MCF 10A (cell line): ENCODE data around the gene RFK. TPM values are rescaled to one million over a fixed set of nuclear protein-coding genes. Genes with fewer than 3 reads are reported as not detected.

Experiments
- BruUV-seq: library from RNA; stranded (reverse); fragments of 400-500 nt; replicated peaks from 2 replicates; lab custom pipeline; 2021; lab: Mats Ljungman, UMichigan
- CTCF ChIA-PET: fragments of 300-600 bp; sonication (Branson Sonifier 250); formaldehyde crosslinking; extraction: SDS; loops from one replicate; lab custom pipeline; 2021; ENCODE audit warnings: antibody characterized with exemption, inconsistent platforms; lab: Yijun Ruan, JAX
- POLR2A ChIA-PET: fragments of 300-600, 350-650 bp; sonication (Branson Sonifier 250); formaldehyde crosslinking; extraction: SDS; loops from one replicate; lab custom pipeline; 2020; ENCODE audit warnings: antibody characterized with exemption, inconsistent platforms; lab: Yijun Ruan, JAX
- DNase-seq: peaks from one replicate; pipeline ENCODE4 v3.0.0-alpha.2; 2018; ENCODE audit not compliant: unreplicated experiment
- H3K27ac Mint-ChIP-seq: one replicate; pipeline ENCODE4 v1.8.0; 2022; ENCODE audit warnings: mild to moderate bottlenecking, low read depth, mixed read lengths; ENCODE audit not compliant: unreplicated experiment
- H3K27me3 Mint-ChIP-seq: one replicate; pipeline ENCODE4 v1.8.0; 2022; ENCODE audit warnings: mixed read lengths; ENCODE audit not compliant: insufficient read depth, unreplicated experiment
- H3K36me3 Mint-ChIP-seq: one replicate; pipeline ENCODE4 v1.8.0; 2022; ENCODE audit warnings: mild to moderate bottlenecking, moderate library complexity, mixed read lengths; ENCODE audit not compliant: insufficient read depth, unreplicated experiment
- H3K4me1 Mint-ChIP-seq: one replicate; pipeline ENCODE4 v1.8.0; 2022; ENCODE audit warnings: mixed read lengths; ENCODE audit not compliant: insufficient read depth, unreplicated experiment
- H3K4me3 Mint-ChIP-seq: one replicate; pipeline ENCODE4 v1.8.0; 2022; ENCODE audit warnings: mild to moderate bottlenecking, moderate library complexity, mixed read lengths; ENCODE audit not compliant: unreplicated experiment
- H3K9me3 Mint-ChIP-seq: one replicate; pipeline ENCODE4 v1.8.0; 2022; ENCODE audit warnings: mixed read lengths; ENCODE audit not compliant: unreplicated experiment
- intact Hi-C: fragments of 100-400 bp; cut with micrococcal nuclease; formaldehyde crosslinking; loops from 2 replicates; pipeline ENCODE4 v1.14.1; 2022
- total RNA-seq: library from RNA; stranded (reverse); gene quantifications from 2 replicates; pipeline ENCODE4 v1.2.3, GENCODE V29; 2022
- TF ChIP-seq, protein P1 (sequence below): fragments of 200-600 bp; IDR thresholded peaks from one replicate; pipeline ENCODE4 v1.8.0; 2022; ENCODE audit warnings: antibody characterized with exemption, mild to moderate bottlenecking; ENCODE audit not compliant: unreplicated experiment

The RFK gene
- total RNA-seq, 1 experiment from 2014 or later = 22.6 TPM

GRCh38 chr9:76373173-76373783 lies 20.9 kb downstream of the RFK start:
- Mint-ChIP-seq H3K36me3 (no peaks in the 10 kb centered on the region), H3K4me3 (no peak overlapping the region), H3K9me3 (no peaks in the 10 kb centered on the region), H3K27me3 (no peaks in the 10 kb centered on the region), H3K27ac (no peak overlapping the region), H3K4me1 (peaks cover 30% of the 10 kb centered on the region)
- peak; percentile 68 for DNase-seq
- ChIA-PET CTCF (interaction anchor here (1.3 to 1.4 kb wide), 2 partner anchors 20 to 24 kb away, joined by 3 read pairs; no protein-coding TSS in a partner anchor), POLR2A (interaction anchor here (2.8 kb wide), 1 partner anchor 20 kb away, joined by 24 read pairs; the partner anchor contains the start of gene RFK)
- TF ChIP-seq, protein P1, sequence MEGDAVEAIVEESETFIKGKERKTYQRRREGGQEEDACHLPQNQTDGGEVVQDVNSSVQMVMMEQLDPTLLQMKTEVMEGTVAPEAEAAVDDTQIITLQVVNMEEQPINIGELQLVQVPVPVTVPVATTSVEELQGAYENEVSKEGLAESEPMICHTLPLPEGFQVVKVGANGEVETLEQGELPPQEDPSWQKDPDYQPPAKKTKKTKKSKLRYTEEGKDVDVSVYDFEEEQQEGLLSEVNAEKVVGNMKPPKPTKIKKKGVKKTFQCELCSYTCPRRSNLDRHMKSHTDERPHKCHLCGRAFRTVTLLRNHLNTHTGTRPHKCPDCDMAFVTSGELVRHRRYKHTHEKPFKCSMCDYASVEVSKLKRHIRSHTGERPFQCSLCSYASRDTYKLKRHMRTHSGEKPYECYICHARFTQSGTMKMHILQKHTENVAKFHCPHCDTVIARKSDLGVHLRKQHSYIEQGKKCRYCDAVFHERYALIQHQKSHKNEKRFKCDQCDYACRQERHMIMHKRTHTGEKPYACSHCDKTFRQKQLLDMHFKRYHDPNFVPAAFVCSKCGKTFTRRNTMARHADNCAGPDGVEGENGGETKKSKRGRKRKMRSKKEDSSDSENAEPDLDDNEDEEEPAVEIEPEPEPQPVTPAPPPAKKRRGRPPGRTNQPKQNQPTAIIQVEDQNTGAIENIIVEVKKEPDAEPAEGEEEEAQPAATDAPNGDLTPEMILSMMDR = no peak
- intact Hi-C loops = loop anchor here (10.0 kb wide), 1 partner anchor 68 kb away; no protein-coding TSS in a partner anchor
- no TSS peak for BruUV-seq

DNA sequence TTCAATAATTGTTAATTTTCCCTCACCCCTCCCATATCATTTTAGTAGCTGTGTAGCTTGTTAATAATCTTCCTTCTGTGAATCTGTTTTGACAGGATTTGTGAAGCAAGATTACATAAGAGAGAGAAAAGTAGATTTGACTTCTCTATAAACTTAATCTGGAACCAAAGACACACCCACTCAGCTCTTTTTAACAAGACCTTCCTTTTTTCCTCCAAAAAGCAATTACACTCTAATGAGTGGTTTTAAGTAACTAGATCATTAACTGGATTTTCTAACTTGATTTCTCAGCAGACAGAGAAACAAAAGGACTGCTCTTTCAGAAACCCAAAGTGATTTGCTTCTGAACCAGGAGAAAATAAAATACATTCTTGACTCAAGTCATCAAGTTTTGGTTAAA lies 21.9 kb downstream of the RFK start:
- CTCF ChIA-PET = interaction anchor here (0.5 to 1.4 kb wide), 5 partner anchors 20 to 149 kb away, joined by 3 to 5 read pairs (median 3); no protein-coding TSS in a partner anchor
- Mint-ChIP-seq H3K27me3 (no peaks in the 10 kb centered on the region), H3K36me3 (no peaks in the 10 kb centered on the region), H3K4me3 (no peak overlapping the region), H3K4me1 (peaks cover 25% of the 10 kb centered on the region), H3K9me3 (no peaks in the 10 kb centered on the region), H3K27ac (no peak overlapping the region)
- no peak for DNase-seq
- POLR2A ChIA-PET = interaction anchor here (0.7 to 2.8 kb wide), 2 partner anchors 12 to 20 kb away, joined by 3 to 24 read pairs; partner anchors contain the start of gene RFK
- no TSS peak for BruUV-seq
- intact Hi-C loops = loop anchor here (10.0 kb wide), 1 partner anchor 68 kb away; no protein-coding TSS in a partner anchor
- TF ChIP-seq, protein P1 = no peak

GRCh38 chr9:76371901-76372300 lies 22.3 kb downstream of the RFK start:
- no TSS peak for BruUV-seq

More at GRCh38 chr9:76371901-76372300, 22.3 kb downstream of the RFK start:
- Mint-ChIP-seq H3K27me3 (no peaks in the 10 kb centered on the region), H3K4me1 (peaks cover 25% of the 10 kb centered on the region), H3K4me3 (no peak overlapping the region), H3K9me3 (no peaks in the 10 kb centered on the region), H3K36me3 (no peaks in the 10 kb centered on the region), H3K27ac (no peak overlapping the region)
- DNase-seq = peak; percentile 43
- TF ChIP-seq, protein P1 = no peak
- intact Hi-C loops = loop anchor here (10.0 kb wide), 1 partner anchor 67 kb away; no protein-coding TSS in a partner anchor
- ChIA-PET POLR2A (interaction anchor here (0.7 to 2.8 kb wide), 2 partner anchors 12 to 21 kb away, joined by 3 to 24 read pairs; partner anchors contain the start of gene RFK), CTCF (interaction anchor here (0.6 to 1.3 kb wide), 4 partner anchors 22 to 29 kb away, joined by 3 to 5 read pairs (median 4); no protein-coding TSS in a partner anchor)
